Esophagus squamous epithelium (tissue), 5 donors: ENCODE measurements around the gene AMPH. TPM values are rescaled to one million over a fixed set of nuclear protein-coding genes. Genes with fewer than 3 reads are reported as not detected.

Source experiments
- DNase-seq: peaks from one replicate; lab custom pipeline; 2025; lab: John Stamatoyannopoulos, UW
- H3K27ac ChIP-seq, 4 donors: fragments of 200-600 bp; sonication (generic); one replicate each; pipeline ENCODE4 v1.5.1; 2016 to 2019; ENCODE audit warnings: mild to moderate bottlenecking in 1 of 4
- H3K27me3 ChIP-seq, 4 donors: fragments of 200-600 bp; sonication (generic); 1 replicate in 3 of 4; 2 replicates in 1 of 4; pipeline versions ENCODE4 v1.5.1 to v1.6.0; 2017 to 2021; ENCODE audit warnings: antibody characterized with exemption in 1 of 4
- H3K36me3 ChIP-seq, 3 donors: fragments of 200-600 bp; sonication (generic); one replicate each; pipeline ENCODE4 v1.5.1; 2016 to 2019
- H3K4me1 ChIP-seq, 3 donors: fragments of 200-600 bp; sonication (generic); one replicate each; pipeline ENCODE4 v1.5.1; 2017 to 2019
- H3K4me3 ChIP-seq, 4 donors: fragments of 200-600 bp; sonication (generic); 1 replicate in 3 of 4; 2 replicates in 1 of 4; pipeline ENCODE4 v1.5.1; 2016 to 2019; ENCODE audit warnings: mild to moderate bottlenecking in 2 of 4, moderate library complexity in 1 of 4
- H3K9me3 ChIP-seq, 3 donors: fragments of 200-600 bp; sonication (generic); one replicate each; pipeline ENCODE4 v1.5.1; 2016 to 2019
- POLR2A ChIP-seq, 4 donors: fragments of 450-650 bp; IDR thresholded peaks; one replicate each; pipeline ENCODE4 v1.6.1; 2017; ENCODE audit warnings: antibody characterized with exemption in 4 of 4, mild to moderate bottlenecking in 4 of 4, moderate library complexity in 3 of 4
- WGBS, 2 donors: methylation state at CpG; one replicate each; pipeline ENCODE4 v1.1.5; 2018; 5-methylcytosine and 5-hydroxymethylcytosine counted together
- intact Hi-C: fragments of 100-400 bp; cut with DNase I; formaldehyde crosslinking; loops from one replicate; pipeline ENCODE4 v1.15.0; 2022
- total RNA-seq, 4 donors: library from RNA; depleted of rRNA; stranded (reverse); fragments of >200 nt; gene quantifications; one replicate each; pipeline ENCODE4 v1.1.0, GENCODE V29; 2016
- TF ChIP-seq, protein P1 (sequence below), 6 experiments: fragments of 450-650 bp in 4 of 6; fragments of 200-600 bp in 2 of 6; sonication (generic) in 2 of 6; IDR thresholded peaks; one replicate each; pipeline ENCODE4 v1.5.1; 2016 to 2019; ENCODE audit warnings: antibody characterized with exemption in 6 of 6, mild to moderate bottlenecking in 4 of 6, moderate library complexity in 4 of 6
- donor health status: DM: yes; HTN: yes; CAD: no.

Gene AMPH
- total RNA-seq, 4 donors from 2014 or later, result 0.18 to 2.3 (median 1.7) TPM; not detected in 1

GRCh38 chr7:38482521-38482920 is 148.7 kb downstream of the AMPH start:
- Histone ChIP-seq H3K27ac (no peak overlapping the region), H3K36me3 (no peaks in the 10 kb centered on the region), H3K27me3 (no peaks in the 10 kb centered on the region), H3K9me3 (peaks cover 0 to 10% (median 0%) of the 10 kb centered on the region in 3 donors), H3K4me3 (no peak overlapping the region), H3K4me1 (no peaks in the 10 kb centered on the region)
- DNase-seq, result no peak
- intact Hi-C loops, result no loop called here
- TF ChIP-seq, protein P1, sequence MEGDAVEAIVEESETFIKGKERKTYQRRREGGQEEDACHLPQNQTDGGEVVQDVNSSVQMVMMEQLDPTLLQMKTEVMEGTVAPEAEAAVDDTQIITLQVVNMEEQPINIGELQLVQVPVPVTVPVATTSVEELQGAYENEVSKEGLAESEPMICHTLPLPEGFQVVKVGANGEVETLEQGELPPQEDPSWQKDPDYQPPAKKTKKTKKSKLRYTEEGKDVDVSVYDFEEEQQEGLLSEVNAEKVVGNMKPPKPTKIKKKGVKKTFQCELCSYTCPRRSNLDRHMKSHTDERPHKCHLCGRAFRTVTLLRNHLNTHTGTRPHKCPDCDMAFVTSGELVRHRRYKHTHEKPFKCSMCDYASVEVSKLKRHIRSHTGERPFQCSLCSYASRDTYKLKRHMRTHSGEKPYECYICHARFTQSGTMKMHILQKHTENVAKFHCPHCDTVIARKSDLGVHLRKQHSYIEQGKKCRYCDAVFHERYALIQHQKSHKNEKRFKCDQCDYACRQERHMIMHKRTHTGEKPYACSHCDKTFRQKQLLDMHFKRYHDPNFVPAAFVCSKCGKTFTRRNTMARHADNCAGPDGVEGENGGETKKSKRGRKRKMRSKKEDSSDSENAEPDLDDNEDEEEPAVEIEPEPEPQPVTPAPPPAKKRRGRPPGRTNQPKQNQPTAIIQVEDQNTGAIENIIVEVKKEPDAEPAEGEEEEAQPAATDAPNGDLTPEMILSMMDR (IDR thresholded peaks at IDR 0.05), result no peak
- TF ChIP-seq POLR2A (IDR thresholded peaks at IDR 0.05), result no peak
- 33 to 38% methylated on average over 1 of the region's 1 CpG for WGBS, 2 donors

GRCh38 chr7:38481401-38481800 is 149.8 kb downstream of the AMPH start:
- Histone ChIP-seq H3K27me3 (no peaks in the 10 kb centered on the region), H3K4me1 (no peaks in the 10 kb centered on the region), H3K9me3 (peaks cover 0 to 10% (median 0%) of the 10 kb centered on the region in 3 donors), H3K4me3 (no peak overlapping the region), H3K27ac (no peak overlapping the region), H3K36me3 (no peaks in the 10 kb centered on the region)
- 68 to 77% methylated on average over 2 of the region's 2 CpGs for WGBS, 2 donors
- intact Hi-C loops, result no loop called here
- TF ChIP-seq, protein P1 (IDR thresholded peaks at IDR 0.05), result no peak
- no peak for TF ChIP-seq POLR2A (IDR thresholded peaks at IDR 0.05)
- no peak for DNase-seq

GRCh38 chr7:38478404-38478803 is 152.8 kb downstream of the AMPH start:
- Histone ChIP-seq H3K9me3 (peaks cover 0 to 4% (median 0%) of the 10 kb centered on the region in 3 donors), H3K36me3 (no peaks in the 10 kb centered on the region)
- TF ChIP-seq POLR2A (IDR thresholded peaks at IDR 0.05), result no peak
- TF ChIP-seq, protein P1 (IDR thresholded peaks at IDR 0.05), result no peak

DNA sequence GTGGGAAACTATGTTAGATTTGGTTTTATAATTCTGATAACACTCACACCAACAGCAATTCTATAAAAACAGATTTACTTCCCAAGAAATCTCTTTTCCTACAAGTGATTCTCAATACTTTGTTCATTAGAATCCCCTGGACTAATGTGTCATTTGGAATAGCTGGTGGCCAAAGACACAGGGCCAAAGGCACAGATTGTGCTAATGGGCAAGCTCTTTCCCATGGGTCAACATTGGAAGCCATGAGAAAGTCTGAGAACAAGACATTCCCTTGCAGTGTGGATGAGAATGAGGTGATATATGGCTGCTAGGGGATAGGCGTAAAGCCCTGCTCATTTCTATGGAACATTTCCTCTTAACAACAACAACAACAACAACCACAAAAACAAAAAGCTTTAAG is 153.8 kb downstream of the AMPH start:
- WGBS, 2 donors, result 100% methylated on average over 1 of the region's 1 CpG
- Histone ChIP-seq H3K36me3 (no peaks in the 10 kb centered on the region), H3K4me1 (no peaks in the 10 kb centered on the region), H3K27me3 (no peaks in the 10 kb centered on the region), H3K9me3 (no peaks in the 10 kb centered on the region), H3K4me3 (no peak overlapping the region), H3K27ac (no peak overlapping the region)
- intact Hi-C loops, result no loop called here
- TF ChIP-seq, protein P1 (IDR thresholded peaks at IDR 0.05), result no peak
- no peak for TF ChIP-seq POLR2A (IDR thresholded peaks at IDR 0.05)
- no peak for DNase-seq

More at GRCh38 chr7:38478404-38478803, 152.8 kb downstream of the AMPH start:
- H3K27ac ChIP-seq, result no peak overlapping the region
- DNase-seq, result no peak
- no peaks in the 10 kb centered on the region for H3K4me1 ChIP-seq
- intact Hi-C loops, result no loop called here
- H3K27me3 ChIP-seq, result no peaks in the 10 kb centered on the region
- 31 to 43% methylated on average over 3 of the region's 3 CpGs for WGBS, 2 donors
- no peak overlapping the region for H3K4me3 ChIP-seq

GRCh38 chr7:38476764-38477163 is 154.4 kb downstream of the AMPH start:
- TF ChIP-seq, protein P1 (IDR thresholded peaks at IDR 0.05), result no peak
- TF ChIP-seq POLR2A (IDR thresholded peaks at IDR 0.05), result no peak
- intact Hi-C loops, result no loop called here
- WGBS, 2 donors, result 71 to 80% methylated on average over 6 of the region's 6 CpGs
- Histone ChIP-seq H3K9me3 (no peaks in the 10 kb centered on the region), H3K27me3 (no peaks in the 10 kb centered on the region), H3K27ac (no peak overlapping the region), H3K36me3 (no peaks in the 10 kb centered on the region), H3K4me1 (no peaks in the 10 kb centered on the region), H3K4me3 (no peak overlapping the region)
- DNase-seq, result no peak
